Measurements from ENCODE around the gene AEBP2. TPM values are rescaled to one million over a fixed set of nuclear protein-coding genes. Genes with fewer than 3 reads are reported as not detected.

AEBP2 gene
- total and polyA plus RNA-seq, 9 of the 15 experiments (the other 6 are each of a cell fraction or from before 2014, with no cell fraction given), result 5.7 to 43.7 (median 10.3) TPM

DNA sequence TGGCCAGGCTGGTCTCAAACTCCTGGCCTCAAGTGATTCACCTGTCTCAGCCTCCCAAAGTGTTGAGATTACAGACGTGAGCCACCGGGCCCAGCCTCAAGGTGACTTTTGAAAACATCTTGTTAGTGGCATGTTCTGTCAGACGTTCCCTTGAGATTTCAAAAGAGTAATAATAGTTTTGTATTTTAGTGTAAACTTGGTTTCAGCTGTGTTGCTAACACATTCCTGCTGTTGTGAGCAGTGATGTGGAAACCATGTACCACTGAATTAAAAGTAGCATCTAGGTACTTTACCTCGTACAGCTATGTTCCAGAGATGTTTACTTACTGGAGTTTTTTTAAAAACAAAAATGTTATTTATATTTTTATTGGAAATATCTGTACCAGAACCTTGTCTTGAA is 111.3 kb downstream of the AEBP2 start:
- FAIRE-seq (no peak), DNase-seq (ENCODE audit: extremely low read depth in 1 of 4, low spot score in 3 of 4) (no peak), ATAC-seq (no peak)
- H3K27ac ChIP-seq (ENCODE audit: extremely low read depth, low read depth, low read length), result no peak overlapping the region
- no peaks in the 10 kb centered on the region for H3K79me2 ChIP-seq (ENCODE audit: control insufficient read depth, insufficient read depth, low read length)
- H3K4me3 ChIP-seq, result no peak overlapping the region
- ChIA-PET POLR2A (no interaction called here), CTCF (ENCODE audit: low intra/inter-chr PET ratio) (no interaction called here)
- no peaks in the 10 kb centered on the region for H3K4me1 ChIP-seq (replicated peaks in 1 of 2; ENCODE audit: control insufficient read depth in 2 of 2, insufficient read depth in 2 of 2, low read length in 2 of 2)
- H3K9me3 ChIP-seq (replicated peaks; ENCODE audit: control insufficient read depth, insufficient read depth, low read depth, low read length), result no peaks in the 10 kb centered on the region
- H2AFZ ChIP-seq (ENCODE audit: low read depth, low read length), result no peak overlapping the region
- no peaks in the 10 kb centered on the region for H3K9me1 ChIP-seq (ENCODE audit: control insufficient read depth, insufficient read depth, low read length)
- no peak overlapping the region for H3K9ac ChIP-seq (ENCODE audit: insufficient read depth in 1 of 2, low read depth in 2 of 2, low read length in 2 of 2)
- no peaks in the 10 kb centered on the region for H3K36me3 ChIP-seq (ENCODE audit: control insufficient read depth, insufficient read depth, low read length)
- no peaks in the 10 kb centered on the region for H4K20me1 ChIP-seq (replicated peaks; ENCODE audit: control insufficient read depth, insufficient read depth, low read length)
- H3K27me3 ChIP-seq (ENCODE audit: control insufficient read depth in 2 of 2, insufficient read depth in 2 of 2, low read length in 2 of 2), result no peaks in the 10 kb centered on the region; a peak in 1 of 5 replicates
- WGBS (ENCODE audit: insufficient coverage, low coverage, missing lambda C conversion rate), result 3% methylated on average over 4 of the region's 4 CpGs
- H3K4me2 ChIP-seq (ENCODE audit: insufficient read depth, low read length), result no peak overlapping the region
- intact Hi-C loops (cut with micrococcal nuclease), result no loop called here
- BruUV-seq (replicated peaks), result no TSS peak
- in situ Hi-C loops (cut with MboI), result no loop called here
- TF ChIP-seq HDAC2 (IDR thresholded peaks at IDR 0.05), result no peak
- TF ChIP-seq, protein P1, sequence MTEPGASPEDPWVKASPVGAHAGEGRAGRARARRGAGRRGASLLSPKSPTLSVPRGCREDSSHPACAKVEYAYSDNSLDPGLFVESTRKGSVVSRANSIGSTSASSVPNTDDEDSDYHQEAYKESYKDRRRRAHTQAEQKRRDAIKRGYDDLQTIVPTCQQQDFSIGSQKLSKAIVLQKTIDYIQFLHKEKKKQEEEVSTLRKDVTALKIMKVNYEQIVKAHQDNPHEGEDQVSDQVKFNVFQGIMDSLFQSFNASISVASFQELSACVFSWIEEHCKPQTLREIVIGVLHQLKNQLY (CRISPR knock-in tag; conservative IDR thresholded peaks at IDR 0.05), result no peak
- TF ChIP-seq HNRNPH1 (optimal IDR thresholded peaks at IDR 0.05; ENCODE audit: low read depth, low read length), result no peak
- no peak for TF ChIP-seq ZNF707 (CRISPR knock-in tag; conservative IDR thresholded peaks at IDR 0.05)
- no peak for TF ChIP-seq RBM17 (IDR thresholded peaks at IDR 0.05; ENCODE audit: borderline replicate concordance, low read depth, low read length)
- TF ChIP-seq RB1 (IDR thresholded peaks at IDR 0.05; ENCODE audit: low read depth), result no peak
- TF ChIP-seq, protein P2, sequence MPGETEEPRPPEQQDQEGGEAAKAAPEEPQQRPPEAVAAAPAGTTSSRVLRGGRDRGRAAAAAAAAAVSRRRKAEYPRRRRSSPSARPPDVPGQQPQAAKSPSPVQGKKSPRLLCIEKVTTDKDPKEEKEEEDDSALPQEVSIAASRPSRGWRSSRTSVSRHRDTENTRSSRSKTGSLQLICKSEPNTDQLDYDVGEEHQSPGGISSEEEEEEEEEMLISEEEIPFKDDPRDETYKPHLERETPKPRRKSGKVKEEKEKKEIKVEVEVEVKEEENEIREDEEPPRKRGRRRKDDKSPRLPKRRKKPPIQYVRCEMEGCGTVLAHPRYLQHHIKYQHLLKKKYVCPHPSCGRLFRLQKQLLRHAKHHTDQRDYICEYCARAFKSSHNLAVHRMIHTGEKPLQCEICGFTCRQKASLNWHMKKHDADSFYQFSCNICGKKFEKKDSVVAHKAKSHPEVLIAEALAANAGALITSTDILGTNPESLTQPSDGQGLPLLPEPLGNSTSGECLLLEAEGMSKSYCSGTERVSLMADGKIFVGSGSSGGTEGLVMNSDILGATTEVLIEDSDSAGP (CRISPR knock-in tag; IDR thresholded peaks at IDR 0.05), result no peak
- TF ChIP-seq LARP7 (IDR thresholded peaks at IDR 0.05), result no peak
- TF ChIP-seq YY1 (IDR thresholded peaks at IDR 0.05; ENCODE audit: borderline replicate concordance in 1 of 3, control insufficient read depth in 1 of 3, extremely low read depth in 1 of 3, insufficient read depth in 3 of 3, insufficient read length in 1 of 3, insufficient replicate concordance in 2 of 3, low read depth in 1 of 3, low read length in 2 of 3), result no peak
- TF ChIP-seq RFX5 (IDR thresholded peaks at IDR 0.05; ENCODE audit: low read depth, low read length), result no peak
- no peak for TF ChIP-seq SMC3 (conservative IDR thresholded peaks at IDR 0.05; ENCODE audit: insufficient read depth, low read depth, low read length)
- TF ChIP-seq, protein P3, sequence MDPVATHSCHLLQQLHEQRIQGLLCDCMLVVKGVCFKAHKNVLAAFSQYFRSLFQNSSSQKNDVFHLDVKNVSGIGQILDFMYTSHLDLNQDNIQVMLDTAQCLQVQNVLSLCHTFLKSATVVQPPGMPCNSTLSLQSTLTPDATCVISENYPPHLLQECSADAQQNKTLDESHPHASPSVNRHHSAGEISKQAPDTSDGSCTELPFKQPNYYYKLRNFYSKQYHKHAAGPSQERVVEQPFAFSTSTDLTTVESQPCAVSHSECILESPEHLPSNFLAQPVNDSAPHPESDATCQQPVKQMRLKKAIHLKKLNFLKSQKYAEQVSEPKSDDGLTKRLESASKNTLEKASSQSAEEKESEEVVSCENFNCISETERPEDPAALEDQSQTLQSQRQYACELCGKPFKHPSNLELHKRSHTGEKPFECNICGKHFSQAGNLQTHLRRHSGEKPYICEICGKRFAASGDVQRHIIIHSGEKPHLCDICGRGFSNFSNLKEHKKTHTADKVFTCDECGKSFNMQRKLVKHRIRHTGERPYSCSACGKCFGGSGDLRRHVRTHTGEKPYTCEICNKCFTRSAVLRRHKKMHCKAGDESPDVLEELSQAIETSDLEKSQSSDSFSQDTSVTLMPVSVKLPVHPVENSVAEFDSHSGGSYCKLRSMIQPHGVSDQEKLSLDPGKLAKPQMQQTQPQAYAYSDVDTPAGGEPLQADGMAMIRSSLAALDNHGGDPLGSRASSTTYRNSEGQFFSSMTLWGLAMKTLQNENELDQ (CRISPR knock-in tag; IDR thresholded peaks at IDR 0.05; ENCODE audit: borderline replicate concordance), result no peak
- no peak for TF ChIP-seq ASH1L (IDR thresholded peaks at IDR 0.05; ENCODE audit: borderline replicate concordance, low read depth, partially characterized antibody)
- TF ChIP-seq PCBP1 (IDR thresholded peaks at IDR 0.05; ENCODE audit: low read depth, low read length, poor library complexity, severe bottlenecking), result no peak
- TF ChIP-seq BCOR (IDR thresholded peaks at IDR 0.05), result no peak
- TF ChIP-seq ZBTB17 (CRISPR knock-in tag; IDR thresholded peaks at IDR 0.05), result no peak
- TF ChIP-seq, protein P4, sequence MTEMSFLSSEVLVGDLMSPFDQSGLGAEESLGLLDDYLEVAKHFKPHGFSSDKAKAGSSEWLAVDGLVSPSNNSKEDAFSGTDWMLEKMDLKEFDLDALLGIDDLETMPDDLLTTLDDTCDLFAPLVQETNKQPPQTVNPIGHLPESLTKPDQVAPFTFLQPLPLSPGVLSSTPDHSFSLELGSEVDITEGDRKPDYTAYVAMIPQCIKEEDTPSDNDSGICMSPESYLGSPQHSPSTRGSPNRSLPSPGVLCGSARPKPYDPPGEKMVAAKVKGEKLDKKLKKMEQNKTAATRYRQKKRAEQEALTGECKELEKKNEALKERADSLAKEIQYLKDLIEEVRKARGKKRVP (CRISPR knock-in tag; IDR thresholded peaks at IDR 0.05), result no peak
- TF ChIP-seq ZNF217 (CRISPR knock-in tag; IDR thresholded peaks at IDR 0.05), result no peak

Measured in K562 (cell line).